HG02943 (cell line): ENCODE results near the gene HS2ST1.
"Not testable (repeated sequence)": the region's sequence is repeated elsewhere in the genome, so short reads cannot be mapped to it uniquely, and the experiment has no call there.

Source experiments
- ATAC-seq: cut with Tn5 transposase; IDR thresholded peaks from one replicate; pipeline ENCODE4 v1.9.1; 2021; ENCODE audit warnings: mild to moderate bottlenecking, low read depth, moderate library complexity; ENCODE audit not compliant: unreplicated experiment

HS2ST1 gene

GRCh38 chr1:87056974-87057373, 142.5 kb downstream of the HS2ST1 start:
- no peak for ATAC-seq

GRCh38 chr1:87058343-87058649, 143.9 kb downstream of the HS2ST1 start:
- ATAC-seq, result no peak

- ATAC-seq, result peak; percentile 57
Measured at GRCh38 chr1:87061742-87062156, 147.3 kb downstream of the HS2ST1 start.

GRCh38 chr1:87062687-87063086, 148.3 kb downstream of the HS2ST1 start:
- ATAC-seq, result no peak

GRCh38 chr1:87064309-87064708, 149.9 kb downstream of the HS2ST1 start:
- ATAC-seq, result no peak

- ATAC-seq, result no peak
Measured at GRCh38 chr1:87064986-87065385, 150.6 kb downstream of the HS2ST1 start.

GRCh38 chr1:87066708-87067107, 152.3 kb downstream of the HS2ST1 start:
- ATAC-seq, result not testable (repeated sequence)

GRCh38 chr1:87072411-87072810, 158.0 kb downstream of the HS2ST1 start:
- no peak for ATAC-seq

GRCh38 chr1:87072904-87073303, 158.5 kb downstream of the HS2ST1 start:
- ATAC-seq, result no peak

- no peak for ATAC-seq
Measured at GRCh38 chr1:87074001-87074795, 159.8 kb downstream of the HS2ST1 start.

- ATAC-seq, result no peak
Measured at GRCh38 chr1:87077959-87078639, 163.7 kb downstream of the HS2ST1 start.

- ATAC-seq, result no peak
Measured at GRCh38 chr1:87084244-87084836, 169.9 kb downstream of the HS2ST1 start.

GRCh38 chr1:87086120-87086519, 171.7 kb downstream of the HS2ST1 start:
- ATAC-seq, result no peak

- no peak for ATAC-seq
Measured at GRCh38 chr1:87089070-87089736, 174.8 kb downstream of the HS2ST1 start.

GRCh38 chr1:87089823-87090222, 175.4 kb downstream of the HS2ST1 start:
- no peak for ATAC-seq

- no peak for ATAC-seq
Measured at GRCh38 chr1:87091425-87091824, 177.0 kb downstream of the HS2ST1 start.

- no peak for ATAC-seq
Measured at GRCh38 chr1:87092846-87093245, 178.4 kb downstream of the HS2ST1 start.

GRCh38 chr1:87093286-87093685, 178.9 kb downstream of the HS2ST1 start:
- ATAC-seq, result no peak

- ATAC-seq, result no peak
Measured at GRCh38 chr1:87094238-87094637, 179.8 kb downstream of the HS2ST1 start.

- ATAC-seq, result no peak
Measured at GRCh38 chr1:87100271-87100670, 185.8 kb downstream of the HS2ST1 start.

- ATAC-seq, result no peak
Measured at GRCh38 chr1:87103074-87103473, 188.6 kb downstream of the HS2ST1 start.
